ENCODE measurements around the gene IFT122.

DNA sequence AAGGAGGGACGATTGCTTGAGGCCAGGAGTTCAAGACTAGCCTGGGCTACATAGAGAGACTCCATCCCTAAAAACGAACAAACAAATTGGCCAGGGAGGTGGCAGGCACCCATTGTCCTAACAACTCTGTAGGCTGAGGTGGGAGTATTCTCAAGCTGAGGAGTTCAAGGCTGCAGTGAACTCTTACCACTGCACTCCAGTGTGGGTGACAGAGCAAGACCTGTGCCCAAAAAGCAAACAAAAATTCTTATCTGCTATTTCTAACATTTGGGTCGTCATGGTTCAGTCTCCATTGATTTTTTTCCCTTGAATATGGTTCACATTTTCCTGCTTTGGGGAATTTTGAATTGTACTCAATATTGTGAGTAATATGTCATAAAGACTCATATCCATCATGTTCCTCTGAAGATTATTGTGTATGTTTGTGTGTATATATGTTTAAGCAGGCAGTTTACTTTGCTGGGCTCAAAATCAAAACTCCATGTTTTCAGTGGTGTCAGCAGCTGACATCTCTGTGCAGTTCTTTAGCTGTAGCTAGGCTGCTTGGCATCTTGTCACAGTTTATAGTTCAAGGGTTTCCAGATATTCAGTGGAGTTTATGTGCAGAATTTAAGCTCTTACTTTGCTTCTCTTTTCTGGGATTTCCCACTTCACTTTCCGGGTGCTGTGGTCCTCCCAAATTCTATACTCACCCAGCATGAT lies 33.2 kb downstream of the IFT122 start:
- TF ChIP-seq, protein P1, sequence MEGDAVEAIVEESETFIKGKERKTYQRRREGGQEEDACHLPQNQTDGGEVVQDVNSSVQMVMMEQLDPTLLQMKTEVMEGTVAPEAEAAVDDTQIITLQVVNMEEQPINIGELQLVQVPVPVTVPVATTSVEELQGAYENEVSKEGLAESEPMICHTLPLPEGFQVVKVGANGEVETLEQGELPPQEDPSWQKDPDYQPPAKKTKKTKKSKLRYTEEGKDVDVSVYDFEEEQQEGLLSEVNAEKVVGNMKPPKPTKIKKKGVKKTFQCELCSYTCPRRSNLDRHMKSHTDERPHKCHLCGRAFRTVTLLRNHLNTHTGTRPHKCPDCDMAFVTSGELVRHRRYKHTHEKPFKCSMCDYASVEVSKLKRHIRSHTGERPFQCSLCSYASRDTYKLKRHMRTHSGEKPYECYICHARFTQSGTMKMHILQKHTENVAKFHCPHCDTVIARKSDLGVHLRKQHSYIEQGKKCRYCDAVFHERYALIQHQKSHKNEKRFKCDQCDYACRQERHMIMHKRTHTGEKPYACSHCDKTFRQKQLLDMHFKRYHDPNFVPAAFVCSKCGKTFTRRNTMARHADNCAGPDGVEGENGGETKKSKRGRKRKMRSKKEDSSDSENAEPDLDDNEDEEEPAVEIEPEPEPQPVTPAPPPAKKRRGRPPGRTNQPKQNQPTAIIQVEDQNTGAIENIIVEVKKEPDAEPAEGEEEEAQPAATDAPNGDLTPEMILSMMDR (IDR thresholded peaks at IDR 0.05; ENCODE audit: low read length): no peak
- no peak for TF ChIP-seq EZH2 (IDR thresholded peaks at IDR 0.05; ENCODE audit: borderline replicate concordance, low read length)
